ENCODE results near the gene KYAT1. TPM values are rescaled to one million over a fixed set of nuclear protein-coding genes. Genes with fewer than 3 reads are reported as not detected.

Gene KYAT1
- total RNA-seq, 1 experiment from 2014 or later, result 14.6 TPM

GRCh38 chr9:128805661-128806060, 76.1 kb downstream of the KYAT1 start:
- no peaks in the 10 kb centered on the region for H3K27me3 Mint-ChIP-seq (ENCODE audit: low read depth)
- no peak overlapping the region for H3K4me2 ChIP-seq (ENCODE audit: insufficient read depth, insufficient read length, low read length)
- no peak for TF ChIP-seq CTCF (conservative IDR thresholded peaks at IDR 0.05)

More at GRCh38 chr9:128805661-128806060, 76.1 kb downstream of the KYAT1 start:
- Histone ChIP-seq H3K79me1 (ENCODE audit: insufficient read depth, low read depth, low read length, poor library complexity, severe bottlenecking) (no peaks in the 10 kb centered on the region), H2AK5ac (ENCODE audit: insufficient read length, low read length) (no peak overlapping the region), H2BK5ac (ENCODE audit: insufficient read length, low read length) (no peak overlapping the region), H3K9ac (ENCODE audit: extremely low read depth, insufficient read length, low read length) (no peak overlapping the region), H3K23ac (ENCODE audit: insufficient read length, low read depth, low read length) (no peak overlapping the region), H3K9me3 (ENCODE audit: control insufficient read depth, low read depth, low read length) (no peaks in the 10 kb centered on the region), H2BK15ac (ENCODE audit: low read depth, low read length) (no peak overlapping the region), H2BK120ac (ENCODE audit: low read depth, low read length, poor library complexity, severe bottlenecking) (no peak overlapping the region), H4K8ac (replicated peaks; ENCODE audit: insufficient read length, low read depth, low read length) (no peak overlapping the region), H3T11ph (ENCODE audit: low read length) (no peak overlapping the region), H3K18ac (ENCODE audit: insufficient read length, low read depth, low read length) (no peak overlapping the region), H2AFZ (ENCODE audit: low read length) (no peak overlapping the region), H3K4me1 (ENCODE audit: insufficient read depth, low read length) (no peaks in the 10 kb centered on the region), H2BK20ac (ENCODE audit: low read depth, low read length, poor library complexity, severe bottlenecking) (no peak overlapping the region), H3K27ac (ENCODE audit: insufficient read length, low read depth, low read length) (no peak overlapping the region), H3K79me2 (ENCODE audit: insufficient read depth, low read length) (no peaks in the 10 kb centered on the region), H3K23me2 (ENCODE audit: insufficient read length, low read depth, low read length, poor library complexity, severe bottlenecking) (no peaks in the 10 kb centered on the region), H3K56ac (ENCODE audit: insufficient read length, low read depth, low read length) (no peak overlapping the region), H3K14ac (ENCODE audit: insufficient read depth, low read length) (no peak overlapping the region), H3K27me3 (ENCODE audit: insufficient read depth, low read length) (no peaks in the 10 kb centered on the region), H4K20me1 (ENCODE audit: control insufficient read depth, insufficient read depth, insufficient read length) (no peaks in the 10 kb centered on the region), H4K5ac (ENCODE audit: insufficient read length, low read depth, low read length) (no peak overlapping the region), H3K4ac (ENCODE audit: low read depth, low read length) (no peak overlapping the region), H4K91ac (ENCODE audit: insufficient read length, low read depth, low read length) (no peak overlapping the region), H2BK12ac (ENCODE audit: insufficient read length, low read depth, low read length) (no peak overlapping the region)
- DNase-seq, result no peak
- Mint-ChIP-seq H3K36me3 (ENCODE audit: insufficient read depth in 1 of 3, low read depth in 3 of 3) (peaks cover 2 to 51% (median 44%) of the 10 kb centered on the region in 3 experiments; a peak in 5 of 7 replicates), H3K27ac (peak overlapping the region in 1 of 3 experiments; percentile 40; a peak in 1 of 7 replicates), H3K9me3 (no peaks in the 10 kb centered on the region), H3K4me1 (no peaks in the 10 kb centered on the region), H3K4me3 (no peak overlapping the region)
- WGBS (ENCODE audit: extremely low coverage, insufficient read length, low lambda C conversion rate), result no CpG with 5 or more reads among the region's 14 CpGs
